SK-N-SH (cell line): ENCODE results near the gene GUCY2D.
"Not testable (repeated sequence)": the region's sequence is repeated elsewhere in the genome, so short reads cannot be mapped to it uniquely, and the experiment has no call there.

ENCODE experiments used
- ELF1 ChIP-seq: IDR thresholded peaks from 2 replicates; pipeline ENCODE4 v1.4.0; 2012
- EZH2phosphoT487 ChIP-seq: fragments of 200-600 bp; sonication (generic); IDR thresholded peaks from 2 replicates; pipeline ENCODE4 v1.6.1; 2017; ENCODE audit warnings: low read depth, mixed run types, mild to moderate bottlenecking, antibody characterized with exemption, moderate library complexity, borderline replicate concordance
- FOXJ3 ChIP-seq: sonication (generic); formaldehyde crosslinking; IDR thresholded peaks from 2 replicates; pipeline ENCODE4 v1.5.1; 2020; ENCODE audit warnings: mild to moderate bottlenecking, missing genetic modification reagents
- FOXM1 ChIP-seq: IDR thresholded peaks from 2 replicates; pipeline ENCODE4 v1.4.0; 2012; ENCODE audit warnings: low read depth, mild to moderate bottlenecking
- GABPA ChIP-seq: IDR thresholded peaks from 2 replicates; pipeline ENCODE4 v1.4.0; 2012; ENCODE audit warnings: low read depth, mild to moderate bottlenecking
- NRF1 ChIP-seq: IDR thresholded peaks from 2 replicates; pipeline ENCODE4 v1.6.1; 2012; ENCODE audit warnings: low read depth, mild to moderate bottlenecking, low read length
- POLR2AphosphoS5 ChIP-seq: IDR thresholded peaks from 2 replicates; pipeline ENCODE4 v1.6.1; 2012; ENCODE audit warnings: low read depth, low read length
- RAD21 ChIP-seq: IDR thresholded peaks from 2 replicates; pipeline ENCODE4 v1.6.1; 2012; ENCODE audit warnings: mild to moderate bottlenecking, low read length
- RCOR1 ChIP-seq: fragments of 150-350 bp; IDR thresholded peaks from 2 replicates; pipeline ENCODE4 v1.6.1; 2017; ENCODE audit warnings: antibody characterized with exemption, low read length
- SIN3A ChIP-seq: IDR thresholded peaks from 2 replicates; pipeline ENCODE4 v1.6.1; 2012; ENCODE audit warnings: low read depth, mild to moderate bottlenecking, low read length, moderate library complexity, borderline replicate concordance
- YY1 ChIP-seq: IDR thresholded peaks from 2 replicates; pipeline ENCODE4 v1.4.0; 2012; ENCODE audit warnings: low read depth, mild to moderate bottlenecking
- TF ChIP-seq, protein P1 (sequence below): fragments of 200-600 bp; sonication (generic); IDR thresholded peaks from 2 replicates; pipeline ENCODE4 v1.6.1; 2017; ENCODE audit warnings: antibody characterized with exemption, mild to moderate bottlenecking, moderate library complexity

DNA sequence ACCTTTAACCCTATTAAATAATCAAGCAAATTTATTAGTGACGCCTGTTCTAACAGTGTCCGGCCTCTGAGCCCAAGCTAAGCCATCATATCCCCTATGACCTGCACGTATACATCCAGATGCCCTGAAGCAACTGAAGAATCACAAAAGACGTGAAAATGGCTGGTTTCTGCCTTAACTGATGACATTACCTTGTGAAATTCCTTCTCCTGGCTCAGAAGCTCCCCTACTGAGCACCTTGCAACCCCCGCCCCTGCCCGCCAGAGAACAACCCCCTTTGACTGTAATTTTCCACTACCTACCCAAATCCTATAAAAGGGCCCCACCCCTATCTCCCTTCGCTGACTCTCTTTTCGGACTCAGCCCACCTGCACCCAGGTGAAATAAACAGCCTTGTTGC, 59.4 kb downstream of the GUCY2D start:
- TF ChIP-seq NRF1; SIN3A; POLR2AphosphoS5; RAD21; YY1; EZH2phosphoT487; RCOR1; FOXM1; ELF1; GABPA; FOXJ3 (CRISPR knock-in tag): not testable (repeated sequence)
- TF ChIP-seq, protein P1, sequence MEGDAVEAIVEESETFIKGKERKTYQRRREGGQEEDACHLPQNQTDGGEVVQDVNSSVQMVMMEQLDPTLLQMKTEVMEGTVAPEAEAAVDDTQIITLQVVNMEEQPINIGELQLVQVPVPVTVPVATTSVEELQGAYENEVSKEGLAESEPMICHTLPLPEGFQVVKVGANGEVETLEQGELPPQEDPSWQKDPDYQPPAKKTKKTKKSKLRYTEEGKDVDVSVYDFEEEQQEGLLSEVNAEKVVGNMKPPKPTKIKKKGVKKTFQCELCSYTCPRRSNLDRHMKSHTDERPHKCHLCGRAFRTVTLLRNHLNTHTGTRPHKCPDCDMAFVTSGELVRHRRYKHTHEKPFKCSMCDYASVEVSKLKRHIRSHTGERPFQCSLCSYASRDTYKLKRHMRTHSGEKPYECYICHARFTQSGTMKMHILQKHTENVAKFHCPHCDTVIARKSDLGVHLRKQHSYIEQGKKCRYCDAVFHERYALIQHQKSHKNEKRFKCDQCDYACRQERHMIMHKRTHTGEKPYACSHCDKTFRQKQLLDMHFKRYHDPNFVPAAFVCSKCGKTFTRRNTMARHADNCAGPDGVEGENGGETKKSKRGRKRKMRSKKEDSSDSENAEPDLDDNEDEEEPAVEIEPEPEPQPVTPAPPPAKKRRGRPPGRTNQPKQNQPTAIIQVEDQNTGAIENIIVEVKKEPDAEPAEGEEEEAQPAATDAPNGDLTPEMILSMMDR, result not testable (repeated sequence)
